GM18868 (cell line): ENCODE data around the gene ABHD12.

ENCODE experiments used
- ATAC-seq: cut with Tn5 transposase; IDR thresholded peaks from one replicate; pipeline ENCODE4 v1.9.1; 2021; ENCODE audit warnings: mild to moderate bottlenecking, moderate library complexity; ENCODE audit not compliant: unreplicated experiment

ABHD12 gene

GRCh38 chr20:25293507-25293906 is 97.1 kb downstream of the ABHD12 start:
- no peak for ATAC-seq

- ATAC-seq, result no peak
These were observed 98.3 kb downstream of the ABHD12 start for GRCh38 chr20:25292176-25292891.

- no peak for ATAC-seq
These were observed 99.1 kb downstream of the ABHD12 start for GRCh38 chr20:25291432-25292133.

GRCh38 chr20:25290646-25291431 is 99.8 kb downstream of the ABHD12 start:
- ATAC-seq, result no peak

GRCh38 chr20:25289886-25290597 is 100.6 kb downstream of the ABHD12 start:
- no peak for ATAC-seq

- peak; percentile 99 for ATAC-seq
These were observed 102.1 kb downstream of the ABHD12 start for GRCh38 chr20:25288291-25289181.

GRCh38 chr20:25287631-25288290 is 102.9 kb downstream of the ABHD12 start:
- no peak for ATAC-seq

GRCh38 chr20:25286917-25287316 is 103.7 kb downstream of the ABHD12 start:
- no peak for ATAC-seq

- ATAC-seq, result no peak
These were observed 104.5 kb downstream of the ABHD12 start for GRCh38 chr20:25285856-25286798.

- no peak for ATAC-seq
These were observed 105.5 kb downstream of the ABHD12 start for GRCh38 chr20:25285091-25285647.

- no peak for ATAC-seq
These were observed 106.5 kb downstream of the ABHD12 start for GRCh38 chr20:25284131-25284601.

- ATAC-seq, result no peak
These were observed 107.2 kb downstream of the ABHD12 start for GRCh38 chr20:25283221-25283951.

- no peak for ATAC-seq
These were observed 107.8 kb downstream of the ABHD12 start for GRCh38 chr20:25282796-25283195.

GRCh38 chr20:25282034-25282781 is 108.4 kb downstream of the ABHD12 start:
- ATAC-seq, result no peak

GRCh38 chr20:25281541-25281991 is 109.1 kb downstream of the ABHD12 start:
- no peak for ATAC-seq
